Measurements from ENCODE around the gene TOM1L1.

Gene TOM1L1

GRCh38 chr17:54876656-54877195 is 23.9 kb upstream of the TOM1L1 start:
- no peaks in the 10 kb centered on the region for H3K4me1 ChIP-seq (ENCODE audit: insufficient read depth, low read length, severe bottlenecking)
- H3K79me2 ChIP-seq (ENCODE audit: insufficient read depth, low read length), result no peaks in the 10 kb centered on the region
- H3K27me3 ChIP-seq (ENCODE audit: insufficient read depth, low read length), result no peaks in the 10 kb centered on the region
- no peak overlapping the region for H2AFZ ChIP-seq (ENCODE audit: low read length)
- no peaks in the 10 kb centered on the region for H4K20me1 ChIP-seq (ENCODE audit: insufficient read depth, low read length)
- H3K9ac ChIP-seq (ENCODE audit: low read length), result no peak overlapping the region
- no peaks in the 10 kb centered on the region for H3K9me2 ChIP-seq (ENCODE audit: low read depth, low read length)
- H3K27ac ChIP-seq (ENCODE audit: low read depth, low read length, poor library complexity, severe bottlenecking), result no peak overlapping the region
- no peaks in the 10 kb centered on the region for H3F3A ChIP-seq (ENCODE audit: insufficient read depth, low read length)
- H3K4me2 ChIP-seq (ENCODE audit: low read length), result no peak overlapping the region
- no peak for TF ChIP-seq CTCF (IDR thresholded peaks at IDR 0.05; ENCODE audit: low read length)
- no peak for TF ChIP-seq EZH2 (IDR thresholded peaks at IDR 0.05; ENCODE audit: borderline replicate concordance, low read length)
- H3K36me3 ChIP-seq (ENCODE audit: insufficient read depth, low read length), result no peaks in the 10 kb centered on the region
- no peak overlapping the region for H3K4me3 ChIP-seq (ENCODE audit: low read depth, low read length, poor library complexity, severe bottlenecking)
- H3K9me3 ChIP-seq (ENCODE audit: low read length), result no peaks in the 10 kb centered on the region

DNA sequence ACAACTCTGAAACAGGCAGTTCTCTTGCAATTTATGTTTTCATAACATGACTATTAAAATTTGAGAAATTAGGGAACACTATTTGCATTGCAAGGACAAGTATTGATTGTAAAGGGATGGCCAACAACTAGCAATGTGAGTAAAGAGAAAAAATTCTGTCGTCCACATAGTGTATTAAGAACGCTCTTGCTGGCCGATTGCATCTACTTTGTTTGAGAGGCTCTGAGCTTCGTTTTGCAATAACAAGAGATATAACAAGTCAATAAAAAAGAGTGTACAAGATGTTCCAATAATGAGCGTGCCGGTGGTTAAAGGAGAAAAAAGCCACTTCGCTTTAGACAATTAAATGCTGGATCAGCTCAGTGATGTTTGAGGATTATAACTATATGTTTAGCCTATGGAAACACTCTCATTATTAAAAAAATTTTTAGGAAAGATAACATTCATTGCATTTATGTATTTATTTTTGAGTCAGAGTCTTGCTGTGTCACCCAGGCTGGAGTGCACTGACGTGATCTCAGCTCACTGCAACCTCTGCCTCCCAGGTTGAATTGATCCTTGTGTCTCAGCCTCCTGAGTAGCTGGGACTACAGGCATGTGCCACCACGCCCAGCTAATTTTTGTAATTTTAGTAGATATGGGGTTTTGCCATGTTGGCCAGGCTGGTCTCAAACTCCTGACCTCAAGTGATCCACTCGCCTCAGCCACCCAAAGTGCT is 19.2 kb upstream of the TOM1L1 start:
- Histone ChIP-seq H3K9ac (ENCODE audit: low read length) (no peak overlapping the region), H3F3A (ENCODE audit: insufficient read depth, low read length) (no peaks in the 10 kb centered on the region), H3K27me3 (ENCODE audit: insufficient read depth, low read length) (no peaks in the 10 kb centered on the region), H4K20me1 (ENCODE audit: insufficient read depth, low read length) (no peaks in the 10 kb centered on the region), H3K36me3 (ENCODE audit: insufficient read depth, low read length) (no peaks in the 10 kb centered on the region), H3K79me2 (ENCODE audit: insufficient read depth, low read length) (no peaks in the 10 kb centered on the region), H3K9me3 (ENCODE audit: low read length) (no peaks in the 10 kb centered on the region), H3K27ac (ENCODE audit: low read depth, low read length, poor library complexity, severe bottlenecking) (no peak overlapping the region), H2AFZ (ENCODE audit: low read length) (no peak overlapping the region), H3K4me1 (ENCODE audit: insufficient read depth, low read length, severe bottlenecking) (no peaks in the 10 kb centered on the region), H3K9me2 (ENCODE audit: low read depth, low read length) (no peaks in the 10 kb centered on the region), H3K4me3 (ENCODE audit: low read depth, low read length, poor library complexity, severe bottlenecking) (no peak overlapping the region), H3K4me2 (ENCODE audit: low read length) (no peak overlapping the region)
- TF ChIP-seq EZH2 (IDR thresholded peaks at IDR 0.05; ENCODE audit: borderline replicate concordance, low read length) (no peak), CTCF (IDR thresholded peaks at IDR 0.05; ENCODE audit: low read length) (no peak)

DNA sequence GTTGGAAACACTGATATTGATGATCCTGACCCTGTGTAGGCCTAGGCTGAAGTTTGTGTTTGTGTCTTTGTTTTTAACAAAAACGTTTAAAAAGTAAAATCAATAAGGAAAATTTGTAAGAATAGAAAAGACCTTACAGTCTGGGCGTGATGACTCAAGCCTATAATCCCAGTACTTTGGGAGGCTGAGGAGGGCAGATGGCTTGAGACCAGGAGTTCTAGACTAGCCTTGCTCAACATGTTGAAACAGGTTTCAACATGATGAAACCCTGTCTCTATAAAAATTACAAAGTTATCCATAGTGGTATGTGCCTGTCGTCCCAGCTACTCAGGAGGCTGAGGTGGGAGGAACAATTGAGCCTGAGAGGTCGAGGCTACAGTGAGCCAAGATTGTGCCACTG is 18.3 kb upstream of the TOM1L1 start:
- Histone ChIP-seq H3K27me3 (ENCODE audit: insufficient read depth, low read length) (no peaks in the 10 kb centered on the region), H3K9me2 (ENCODE audit: low read depth, low read length) (no peaks in the 10 kb centered on the region), H3K4me2 (ENCODE audit: low read length) (no peak overlapping the region), H3K27ac (ENCODE audit: low read depth, low read length, poor library complexity, severe bottlenecking) (no peak overlapping the region), H3K9ac (ENCODE audit: low read length) (no peak overlapping the region), H3K4me3 (ENCODE audit: low read depth, low read length, poor library complexity, severe bottlenecking) (no peak overlapping the region), H2AFZ (ENCODE audit: low read length) (no peak overlapping the region), H3K36me3 (ENCODE audit: insufficient read depth, low read length) (no peaks in the 10 kb centered on the region), H3K79me2 (ENCODE audit: insufficient read depth, low read length) (no peaks in the 10 kb centered on the region), H3K9me3 (ENCODE audit: low read length) (no peaks in the 10 kb centered on the region), H3K4me1 (ENCODE audit: insufficient read depth, low read length, severe bottlenecking) (no peaks in the 10 kb centered on the region), H3F3A (ENCODE audit: insufficient read depth, low read length) (no peaks in the 10 kb centered on the region), H4K20me1 (ENCODE audit: insufficient read depth, low read length) (no peaks in the 10 kb centered on the region)
- TF ChIP-seq EZH2 (IDR thresholded peaks at IDR 0.05; ENCODE audit: borderline replicate concordance, low read length) (no peak), CTCF (IDR thresholded peaks at IDR 0.05; ENCODE audit: low read length) (no peak)
